ENCODE data around the gene SPATA13.

The SPATA13 gene

GRCh38 chr13:24273926-24274325, 113.4 kb downstream of the SPATA13 start:
- Histone ChIP-seq H3K27me3 (ENCODE audit: control insufficient read depth, insufficient read depth, low read length) (no peaks in the 10 kb centered on the region), H3K36me3 (ENCODE audit: control insufficient read depth, insufficient read depth, low read length) (no peaks in the 10 kb centered on the region), H3K4me3 (ENCODE audit: low read length) (no peak overlapping the region), H3K9me3 (ENCODE audit: control insufficient read depth, insufficient read depth, low read length) (no peaks in the 10 kb centered on the region), H3K4me1 (ENCODE audit: control insufficient read depth, insufficient read depth, low read length) (no peaks in the 10 kb centered on the region), H3K27ac (ENCODE audit: low read length) (no peak overlapping the region)
- no peak for DNase-seq (ENCODE audit: low read depth, low spot score)
- no CpG with 5 or more reads among the region's 7 CpGs for WGBS (ENCODE audit: insufficient coverage, insufficient read length)

- WGBS (ENCODE audit: insufficient coverage, insufficient read length), result no CpG with 5 or more reads among the region's 6 CpGs
- Histone ChIP-seq H3K4me3 (ENCODE audit: low read length) (no peak overlapping the region), H3K27ac (ENCODE audit: low read length) (no peak overlapping the region), H3K36me3 (ENCODE audit: control insufficient read depth, insufficient read depth, low read length) (no peaks in the 10 kb centered on the region), H3K9me3 (ENCODE audit: control insufficient read depth, insufficient read depth, low read length) (no peaks in the 10 kb centered on the region), H3K4me1 (ENCODE audit: control insufficient read depth, insufficient read depth, low read length) (no peaks in the 10 kb centered on the region), H3K27me3 (ENCODE audit: control insufficient read depth, insufficient read depth, low read length) (no peaks in the 10 kb centered on the region)
- DNase-seq (ENCODE audit: low read depth, low spot score), result no peak
Observed at GRCh38 chr13:24274452-24275021, 114.0 kb downstream of the SPATA13 start.

GRCh38 chr13:24275041-24275440, 114.5 kb downstream of the SPATA13 start:
- Histone ChIP-seq H3K4me3 (ENCODE audit: low read length) (no peak overlapping the region), H3K4me1 (ENCODE audit: control insufficient read depth, insufficient read depth, low read length) (no peaks in the 10 kb centered on the region), H3K36me3 (ENCODE audit: control insufficient read depth, insufficient read depth, low read length) (no peaks in the 10 kb centered on the region), H3K27ac (ENCODE audit: low read length) (no peak overlapping the region), H3K9me3 (ENCODE audit: control insufficient read depth, insufficient read depth, low read length) (no peaks in the 10 kb centered on the region), H3K27me3 (ENCODE audit: control insufficient read depth, insufficient read depth, low read length) (no peaks in the 10 kb centered on the region)
- DNase-seq (ENCODE audit: low read depth, low spot score), result no peak

DNA sequence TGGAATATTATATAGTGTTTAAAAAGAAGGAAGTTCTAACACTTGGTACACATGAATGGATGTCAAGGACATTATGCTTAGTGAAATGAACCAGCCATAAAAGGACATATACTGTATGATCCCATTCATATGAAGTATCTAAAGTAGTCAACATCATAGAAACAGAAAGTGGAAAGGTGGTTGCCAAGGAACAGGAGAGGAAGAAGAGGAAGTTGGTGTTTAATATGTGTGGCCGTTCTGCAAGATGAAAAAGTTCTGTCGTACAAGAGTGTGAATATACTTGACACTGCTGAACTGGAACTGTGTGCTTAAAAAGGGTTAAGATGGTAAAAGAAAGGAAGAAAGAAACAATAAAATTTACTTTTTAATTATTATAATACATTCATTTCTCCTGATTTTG, 115.8 kb downstream of the SPATA13 start:
- Histone ChIP-seq H3K36me3 (ENCODE audit: control insufficient read depth, insufficient read depth, low read length) (no peaks in the 10 kb centered on the region), H3K4me3 (ENCODE audit: low read length) (no peak overlapping the region), H3K27ac (ENCODE audit: low read length) (no peak overlapping the region), H3K4me1 (ENCODE audit: control insufficient read depth, insufficient read depth, low read length) (no peaks in the 10 kb centered on the region), H3K27me3 (ENCODE audit: control insufficient read depth, insufficient read depth, low read length) (no peaks in the 10 kb centered on the region), H3K9me3 (ENCODE audit: control insufficient read depth, insufficient read depth, low read length) (no peaks in the 10 kb centered on the region)
- DNase-seq (ENCODE audit: low read depth, low spot score), result no peak
- WGBS (ENCODE audit: insufficient coverage, insufficient read length), result no CpG with 5 or more reads among the region's 2 CpGs

DNA sequence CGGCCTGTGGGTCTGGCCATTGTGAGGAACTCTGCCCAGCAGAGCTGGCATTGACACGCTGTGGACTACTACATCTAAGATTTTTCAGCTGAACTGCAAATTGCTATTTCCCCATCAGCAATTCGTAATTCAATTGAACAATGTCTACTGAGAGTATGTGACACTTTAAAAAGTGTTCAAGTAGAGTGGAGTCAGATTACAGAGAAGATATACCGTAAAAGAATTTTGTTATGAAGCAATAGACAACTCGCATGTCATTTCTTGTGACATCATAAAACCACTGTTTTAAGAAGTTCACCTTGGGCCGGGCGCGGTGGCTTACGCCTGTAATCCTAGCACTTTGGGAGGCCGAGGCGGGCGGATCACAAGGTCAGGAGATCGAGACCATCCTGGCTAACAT, 116.3 kb downstream of the SPATA13 start:
- Histone ChIP-seq H3K36me3 (ENCODE audit: control insufficient read depth, insufficient read depth, low read length) (no peaks in the 10 kb centered on the region), H3K4me3 (ENCODE audit: low read length) (no peak overlapping the region), H3K27ac (ENCODE audit: low read length) (no peak overlapping the region), H3K4me1 (ENCODE audit: control insufficient read depth, insufficient read depth, low read length) (no peaks in the 10 kb centered on the region), H3K9me3 (ENCODE audit: control insufficient read depth, insufficient read depth, low read length) (no peaks in the 10 kb centered on the region), H3K27me3 (ENCODE audit: control insufficient read depth, insufficient read depth, low read length) (no peaks in the 10 kb centered on the region)
- no CpG with 5 or more reads among the region's 13 CpGs for WGBS (ENCODE audit: insufficient coverage, insufficient read length)
- DNase-seq (ENCODE audit: low read depth, low spot score), result no peak

- Histone ChIP-seq H3K27ac (ENCODE audit: low read length) (no peak overlapping the region), H3K9me3 (ENCODE audit: control insufficient read depth, insufficient read depth, low read length) (no peaks in the 10 kb centered on the region), H3K27me3 (ENCODE audit: control insufficient read depth, insufficient read depth, low read length) (no peaks in the 10 kb centered on the region), H3K36me3 (ENCODE audit: control insufficient read depth, insufficient read depth, low read length) (no peaks in the 10 kb centered on the region), H3K4me1 (ENCODE audit: control insufficient read depth, insufficient read depth, low read length) (no peaks in the 10 kb centered on the region), H3K4me3 (ENCODE audit: low read length) (no peak overlapping the region)
- WGBS (ENCODE audit: insufficient coverage, insufficient read length), result no CpG with 5 or more reads among the region's 6 CpGs
- no peak for DNase-seq (ENCODE audit: low read depth, low spot score)
Observed at GRCh38 chr13:24277761-24278160, 117.2 kb downstream of the SPATA13 start.

DNA sequence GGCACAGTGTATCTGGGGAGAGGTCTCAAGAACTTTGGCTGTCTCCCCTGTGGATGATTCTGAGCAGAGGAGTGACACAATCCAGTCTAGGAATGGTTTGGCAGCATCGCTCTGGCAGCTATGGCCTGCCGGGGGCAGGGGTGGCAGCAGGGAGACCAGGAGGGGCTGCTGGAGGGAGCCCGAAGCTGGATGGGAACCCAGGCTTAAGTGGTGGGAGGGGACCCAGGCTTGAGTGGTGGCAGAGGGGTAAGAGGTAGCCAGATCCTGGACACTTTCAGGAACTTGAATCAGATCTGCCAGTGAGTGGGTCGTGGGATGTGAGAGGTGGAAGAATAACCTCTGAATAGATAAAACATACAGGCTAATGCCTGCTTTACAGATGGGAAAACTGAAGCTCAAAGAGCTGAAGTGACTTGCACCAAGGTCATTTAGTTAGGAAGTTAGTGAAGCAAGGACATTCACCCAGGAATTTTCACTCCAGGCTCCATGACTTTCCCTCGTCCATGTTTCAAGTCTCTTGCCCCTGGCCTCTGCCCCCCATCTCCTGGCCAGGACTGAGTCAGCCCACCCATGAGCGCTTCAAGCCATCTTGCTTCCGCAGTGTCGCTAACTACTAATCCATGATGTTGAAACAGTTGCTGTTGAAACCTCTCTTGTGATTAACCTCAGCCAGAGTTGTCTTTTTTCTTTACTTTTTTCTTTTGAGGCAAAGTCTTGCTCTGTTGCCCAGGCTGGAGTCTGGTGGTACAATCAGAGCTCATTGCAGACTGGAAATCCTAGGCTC, 119.0 kb downstream of the SPATA13 start:
- Histone ChIP-seq H3K4me3 (ENCODE audit: low read length) (no peak overlapping the region), H3K4me1 (ENCODE audit: control insufficient read depth, insufficient read depth, low read length) (no peaks in the 10 kb centered on the region), H3K27ac (ENCODE audit: low read length) (no peak overlapping the region), H3K36me3 (ENCODE audit: control insufficient read depth, insufficient read depth, low read length) (no peaks in the 10 kb centered on the region), H3K9me3 (ENCODE audit: control insufficient read depth, insufficient read depth, low read length) (no peaks in the 10 kb centered on the region), H3K27me3 (ENCODE audit: control insufficient read depth, insufficient read depth, low read length) (no peaks in the 10 kb centered on the region)
- DNase-seq (ENCODE audit: low read depth, low spot score), result no peak
- WGBS (ENCODE audit: insufficient coverage, insufficient read length), result no CpG with 5 or more reads among the region's 8 CpGs

DNA sequence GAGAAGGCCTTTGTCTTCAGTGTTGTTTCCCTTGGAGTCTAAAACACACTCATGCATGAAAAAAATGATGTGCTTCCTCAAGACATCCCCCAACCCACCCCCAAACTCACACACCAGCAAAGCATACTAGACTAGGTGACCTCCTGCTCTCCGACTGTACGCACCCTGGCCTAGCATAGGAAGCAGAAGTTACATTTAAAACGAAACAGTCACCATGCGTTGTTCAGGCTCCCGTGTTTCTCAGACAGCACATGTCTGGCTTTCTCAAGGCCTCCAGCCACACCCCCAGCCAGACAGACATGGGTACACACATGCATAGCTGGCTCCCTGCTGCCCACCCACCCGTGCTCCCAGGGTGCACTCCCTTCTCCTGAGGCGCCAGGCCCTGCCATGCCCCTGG, 120.2 kb downstream of the SPATA13 start:
- no CpG with 5 or more reads among the region's 7 CpGs for WGBS (ENCODE audit: insufficient coverage, insufficient read length)
- H3K4me3 ChIP-seq (ENCODE audit: low read length), result no peak overlapping the region
- DNase-seq (ENCODE audit: low read depth, low spot score), result no peak
- H3K36me3 ChIP-seq (ENCODE audit: control insufficient read depth, insufficient read depth, low read length), result no peaks in the 10 kb centered on the region
- H3K4me1 ChIP-seq (ENCODE audit: control insufficient read depth, insufficient read depth, low read length), result no peaks in the 10 kb centered on the region
- no peaks in the 10 kb centered on the region for H3K9me3 ChIP-seq (ENCODE audit: control insufficient read depth, insufficient read depth, low read length)
- no peak overlapping the region for H3K27ac ChIP-seq (ENCODE audit: low read length)
- H3K27me3 ChIP-seq (ENCODE audit: control insufficient read depth, insufficient read depth, low read length), result no peaks in the 10 kb centered on the region

GRCh38 chr13:24281188-24282008, 120.9 kb downstream of the SPATA13 start:
- no peaks in the 10 kb centered on the region for H3K9me3 ChIP-seq (ENCODE audit: control insufficient read depth, insufficient read depth, low read length)
- H3K4me3 ChIP-seq (ENCODE audit: low read length), result no peak overlapping the region
- no CpG with 5 or more reads among the region's 18 CpGs for WGBS (ENCODE audit: insufficient coverage, insufficient read length)
- no peaks in the 10 kb centered on the region for H3K36me3 ChIP-seq (ENCODE audit: control insufficient read depth, insufficient read depth, low read length)
- no peaks in the 10 kb centered on the region for H3K27me3 ChIP-seq (ENCODE audit: control insufficient read depth, insufficient read depth, low read length)
- no peak overlapping the region for H3K27ac ChIP-seq (ENCODE audit: low read length)
- H3K4me1 ChIP-seq (ENCODE audit: control insufficient read depth, insufficient read depth, low read length), result no peaks in the 10 kb centered on the region
- DNase-seq (ENCODE audit: low read depth, low spot score), result no peak

- Histone ChIP-seq H3K4me3 (ENCODE audit: low read length) (no peak overlapping the region), H3K27ac (ENCODE audit: low read length) (no peak overlapping the region), H3K4me1 (ENCODE audit: control insufficient read depth, insufficient read depth, low read length) (no peaks in the 10 kb centered on the region), H3K9me3 (ENCODE audit: control insufficient read depth, insufficient read depth, low read length) (no peaks in the 10 kb centered on the region), H3K36me3 (ENCODE audit: control insufficient read depth, insufficient read depth, low read length) (no peaks in the 10 kb centered on the region), H3K27me3 (ENCODE audit: control insufficient read depth, insufficient read depth, low read length) (no peaks in the 10 kb centered on the region)
- no peak for DNase-seq (ENCODE audit: low read depth, low spot score)
- no CpG with 5 or more reads among the region's 4 CpGs for WGBS (ENCODE audit: insufficient coverage, insufficient read length)
Observed at GRCh38 chr13:24282256-24282655, 121.7 kb downstream of the SPATA13 start.

Measured in iPS DF 6.9 (cell line).